Thoracic aorta (tissue), 2 donors: ENCODE data around the gene OR7A17. TPM values are rescaled to one million over a fixed set of nuclear protein-coding genes. Genes with fewer than 3 reads are reported as not detected.

Experiments used
- ATAC-seq: fragments of 150-250 bp; one replicate; pipeline ENCODE4 v1.8.0; 2017; ENCODE audit warnings: low read depth; ENCODE audit not compliant: insufficient number of reproducible peaks, low FRiP score
- DNase-seq: peaks from one replicate; pipeline ENCODE4 v3.0.0-alpha.2; 2020; ENCODE audit warnings: low spot score
- H3K27ac ChIP-seq, 2 donors: fragments of 200-600 bp; sonication (generic); 1 replicate in 1 of 2; 2 replicates in 1 of 2; pipeline ENCODE4 v1.5.1; 2016; ENCODE audit warnings: mild to moderate bottlenecking in 2 of 2, moderate library complexity in 2 of 2
- H3K27me3 ChIP-seq: fragments of 200-600 bp; sonication (generic); replicated peaks from 2 replicates; pipeline ENCODE4 v1.6.0; 2016; ENCODE audit warnings: mild to moderate bottlenecking; ENCODE audit not compliant: insufficient read depth
- H3K36me3 ChIP-seq: fragments of 200-600 bp; sonication (generic); one replicate; pipeline ENCODE4 v1.5.1; 2016
- H3K4me1 ChIP-seq, 2 donors: fragments of 200-600 bp; sonication (generic); 1 replicate in 1 of 2; 2 replicates in 1 of 2; pipeline versions ENCODE4 v1.5.1 to v1.6.0; 2016; ENCODE audit warnings: low read depth in 2 of 2, mild to moderate bottlenecking in 1 of 2; ENCODE audit not compliant: control insufficient read depth in 1 of 2
- H3K4me3 ChIP-seq: fragments of 200-600 bp; sonication (generic); 2 replicates; pipeline ENCODE4 v1.5.1; 2016; ENCODE audit warnings: mild to moderate bottlenecking
- H3K9me3 ChIP-seq: fragments of 200-600 bp; sonication (generic); 2 replicates; pipeline ENCODE4 v1.5.1; 2016
- CTCF ChIP-seq: fragments of 200-600 bp; sonication (generic); IDR thresholded peaks from one replicate; pipeline ENCODE4 v1.5.1; 2019; ENCODE audit warnings: antibody characterized with exemption
- total RNA-seq, 2 donors: library from RNA; depleted of rRNA; stranded (reverse); fragments of >200 nt; gene quantifications; one replicate each; pipeline versions ENCODE4 v1.1.0 to v1.2.3, GENCODE V29; 2016

The OR7A17 gene
- total RNA-seq, 2 donors from 2014 or later, result not detected

- DNase-seq (no peak), ATAC-seq (no peak)
- no peak for TF ChIP-seq CTCF
- no peaks in the 10 kb centered on the region for H3K9me3 ChIP-seq
- H3K27me3 ChIP-seq, result no peaks in the 10 kb centered on the region
- H3K4me3 ChIP-seq, result no peak within 1 kb of the TSS
- H3K4me1 ChIP-seq, result no peaks in the 10 kb centered on the region
- H3K27ac ChIP-seq, result no peak within 1 kb of the TSS
- no peaks in the 10 kb centered on the region for H3K36me3 ChIP-seq
These were observed 37.1 kb downstream of the OR7A17 start, which contains the start of gene OR7A10 for GRCh38 chr19:14848822-14849221. OR7A10 (minus strand) TSS chr19:14848922; CDS start chr19:14841877, 7,045 bp downstream.

GRCh38 chr19:14843578-14843977, 42.4 kb downstream of the OR7A17 start:
- Histone ChIP-seq H3K36me3 (no peaks in the 10 kb centered on the region), H3K9me3 (no peaks in the 10 kb centered on the region), H3K27me3 (no peaks in the 10 kb centered on the region), H3K4me3 (no peak overlapping the region), H3K4me1 (no peaks in the 10 kb centered on the region), H3K27ac (no peak overlapping the region)
- no peak for TF ChIP-seq CTCF
- no peak for DNase-seq
- no peak for ATAC-seq

GRCh38 chr19:14843169-14843568, 42.8 kb downstream of the OR7A17 start:
- no peak for ATAC-seq
- H3K27ac ChIP-seq, result no peak overlapping the region
- H3K9me3 ChIP-seq, result no peaks in the 10 kb centered on the region
- H3K36me3 ChIP-seq, result no peaks in the 10 kb centered on the region
- no peaks in the 10 kb centered on the region for H3K27me3 ChIP-seq
- H3K4me1 ChIP-seq, result no peaks in the 10 kb centered on the region
- no peak overlapping the region for H3K4me3 ChIP-seq
- no peak for TF ChIP-seq CTCF
- DNase-seq, result no peak

GRCh38 chr19:14840206-14840605, 45.7 kb downstream of the OR7A17 start:
- Histone ChIP-seq H3K4me1 (no peaks in the 10 kb centered on the region), H3K4me3 (no peak overlapping the region)
- no peak for DNase-seq

GRCh38 chr19:14837391-14837790, 48.5 kb downstream of the OR7A17 start:
- H3K9me3 ChIP-seq, result no peaks in the 10 kb centered on the region
- no peak overlapping the region for H3K4me3 ChIP-seq
- ATAC-seq (no peak), DNase-seq (no peak)
- no peaks in the 10 kb centered on the region for H3K27me3 ChIP-seq
- H3K4me1 ChIP-seq, result no peaks in the 10 kb centered on the region
- no peaks in the 10 kb centered on the region for H3K36me3 ChIP-seq
- no peak for TF ChIP-seq CTCF
- no peak overlapping the region for H3K27ac ChIP-seq

More at GRCh38 chr19:14840206-14840605, 45.7 kb downstream of the OR7A17 start:
- no peak overlapping the region for H3K27ac ChIP-seq
- no peak for TF ChIP-seq CTCF
- H3K9me3 ChIP-seq, result no peaks in the 10 kb centered on the region
- H3K27me3 ChIP-seq, result no peaks in the 10 kb centered on the region
- H3K36me3 ChIP-seq, result no peaks in the 10 kb centered on the region
- no peak for ATAC-seq
